ENCODE measurements around the gene PTPRJ. TPM values are rescaled to one million over a fixed set of nuclear protein-coding genes. Genes with fewer than 3 reads are reported as not detected.

Gene PTPRJ
- total and polyA plus RNA-seq, 2 donors (not counting 3 experiments of a cell fraction or from before 2014, with no cell fraction given) = 3.1 to 7.7 TPM

GRCh38 chr11:48108231-48109045 lies 128.1 kb downstream of the PTPRJ start:
- H3K4me2 ChIP-seq (ENCODE audit: insufficient read depth, low read length) = no peak overlapping the region
- DNase-seq (ENCODE audit: low read depth, low spot score) (no peak), FAIRE-seq (no peak)
- no peaks in the 10 kb centered on the region for H4K20me1 ChIP-seq (replicated peaks; ENCODE audit: control insufficient read depth, extremely low read depth, insufficient read depth, low read length)
- no TSS peak for BruUV-seq (replicated peaks)
- no peak overlapping the region for H3K9ac ChIP-seq (replicated peaks; ENCODE audit: extremely low read depth, insufficient read depth, low read length)
- H3K4me1 ChIP-seq (ENCODE audit: control insufficient read depth, extremely low read depth, insufficient read depth, low read length) = peaks cover 4% of the 10 kb centered on the region
- no peaks in the 10 kb centered on the region for H3K27me3 ChIP-seq (ENCODE audit: control insufficient read depth in 2 of 2, insufficient read depth in 2 of 2, low read length in 2 of 2)
- H2AFZ ChIP-seq (ENCODE audit: low read depth, low read length) = no peak overlapping the region
- no peaks in the 10 kb centered on the region for H3K79me2 ChIP-seq (ENCODE audit: control insufficient read depth, insufficient read depth, low read length)
- no peak overlapping the region for H3K27ac ChIP-seq (ENCODE audit: insufficient read depth, low read depth, low read length)
- H3K9me1 ChIP-seq (replicated peaks; ENCODE audit: control insufficient read depth, extremely low read depth, insufficient read depth, low read length) = no peaks in the 10 kb centered on the region
- H3K9me3 ChIP-seq (replicated peaks; ENCODE audit: control insufficient read depth, insufficient read depth, low read length) = no peaks in the 10 kb centered on the region
- intact Hi-C loops (cut with micrococcal nuclease) (loop anchor here (1.0 kb wide), 1 partner anchor 174 kb away; no protein-coding TSS in a partner anchor), dilution Hi-C loops (cut with MboI; ENCODE audit: extremely low pct_ligation_motif_present, low sequenced_read_pairs) (no loop called here)
- no peaks in the 10 kb centered on the region for H3K36me3 ChIP-seq (ENCODE audit: control insufficient read depth in 2 of 2, extremely low read depth in 1 of 2, insufficient read depth in 2 of 2, low read length in 2 of 2)
- CTCF ChIA-PET = interaction anchor here (0.6 to 9.1 kb wide), 48 partner anchors 9 to 266 kb away, joined by 3 to 326 read pairs (median 4); partner anchors contain the start of gene PTPRJ
- no peak for TF ChIP-seq MYC (IDR thresholded peaks at IDR 0.05; ENCODE audit: low read depth, low read length)
- TF ChIP-seq EZH2 (IDR thresholded peaks at IDR 0.05; ENCODE audit: borderline replicate concordance, low read depth, low read length, severe bottlenecking) = no peak
- no peak for TF ChIP-seq POLR2A (IDR thresholded peaks at IDR 0.05; ENCODE audit: low read depth, low read length)
- POLR2A ChIA-PET = no interaction called here
- no peak overlapping the region for H3K4me3 ChIP-seq (replicated peaks in 1 of 3; ENCODE audit: insufficient read depth in 1 of 3, low read depth in 1 of 3, low read length in 3 of 3)

DNA sequence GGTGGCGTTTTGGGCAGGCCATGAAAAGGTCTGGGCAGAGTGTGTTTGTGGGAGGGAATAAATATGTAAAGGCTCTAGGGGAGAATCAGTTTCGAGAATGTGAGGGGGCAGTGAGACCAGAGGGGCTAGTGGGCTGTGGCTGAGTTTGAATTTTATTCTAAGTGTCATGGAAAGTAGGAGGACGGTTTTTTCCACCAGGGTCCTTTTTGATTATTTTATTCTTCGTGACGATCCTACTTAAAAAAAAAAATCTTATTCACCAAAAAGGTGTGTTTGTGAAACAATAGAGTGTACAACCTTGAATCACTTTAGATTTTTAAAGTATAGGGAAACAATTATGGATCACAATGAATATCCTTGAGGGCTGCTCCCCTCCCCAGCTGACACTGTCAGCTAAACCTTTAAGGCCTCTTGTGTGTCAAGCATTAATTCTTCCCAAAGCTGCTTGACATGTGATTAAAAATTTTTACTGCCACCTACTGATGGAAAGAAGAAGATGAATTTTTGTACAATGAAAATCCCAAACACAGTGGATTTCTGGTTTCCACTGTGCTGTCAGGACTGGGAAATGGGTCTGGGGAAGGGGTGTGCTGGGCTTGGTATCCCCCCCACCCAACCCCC lies 128.8 kb downstream of the PTPRJ start:
- H3K9me1 ChIP-seq (replicated peaks; ENCODE audit: control insufficient read depth, extremely low read depth, insufficient read depth, low read length) = no peaks in the 10 kb centered on the region
- no peaks in the 10 kb centered on the region for H4K20me1 ChIP-seq (replicated peaks; ENCODE audit: control insufficient read depth, extremely low read depth, insufficient read depth, low read length)
- H3K4me3 ChIP-seq (replicated peaks in 1 of 3; ENCODE audit: insufficient read depth in 1 of 3, low read depth in 1 of 3, low read length in 3 of 3) = no peak overlapping the region
- CTCF ChIA-PET = interaction anchor here (0.6 to 9.1 kb wide), 44 partner anchors 8 to 267 kb away, joined by 3 to 326 read pairs (median 4); partner anchors contain the start of gene PTPRJ
- FAIRE-seq = peak; percentile 79
- H3K9me3 ChIP-seq (replicated peaks; ENCODE audit: control insufficient read depth, insufficient read depth, low read length) = no peaks in the 10 kb centered on the region
- no peaks in the 10 kb centered on the region for H3K36me3 ChIP-seq (ENCODE audit: control insufficient read depth in 2 of 2, extremely low read depth in 1 of 2, insufficient read depth in 2 of 2, low read length in 2 of 2)
- TF ChIP-seq, protein P1, sequence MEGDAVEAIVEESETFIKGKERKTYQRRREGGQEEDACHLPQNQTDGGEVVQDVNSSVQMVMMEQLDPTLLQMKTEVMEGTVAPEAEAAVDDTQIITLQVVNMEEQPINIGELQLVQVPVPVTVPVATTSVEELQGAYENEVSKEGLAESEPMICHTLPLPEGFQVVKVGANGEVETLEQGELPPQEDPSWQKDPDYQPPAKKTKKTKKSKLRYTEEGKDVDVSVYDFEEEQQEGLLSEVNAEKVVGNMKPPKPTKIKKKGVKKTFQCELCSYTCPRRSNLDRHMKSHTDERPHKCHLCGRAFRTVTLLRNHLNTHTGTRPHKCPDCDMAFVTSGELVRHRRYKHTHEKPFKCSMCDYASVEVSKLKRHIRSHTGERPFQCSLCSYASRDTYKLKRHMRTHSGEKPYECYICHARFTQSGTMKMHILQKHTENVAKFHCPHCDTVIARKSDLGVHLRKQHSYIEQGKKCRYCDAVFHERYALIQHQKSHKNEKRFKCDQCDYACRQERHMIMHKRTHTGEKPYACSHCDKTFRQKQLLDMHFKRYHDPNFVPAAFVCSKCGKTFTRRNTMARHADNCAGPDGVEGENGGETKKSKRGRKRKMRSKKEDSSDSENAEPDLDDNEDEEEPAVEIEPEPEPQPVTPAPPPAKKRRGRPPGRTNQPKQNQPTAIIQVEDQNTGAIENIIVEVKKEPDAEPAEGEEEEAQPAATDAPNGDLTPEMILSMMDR (IDR thresholded peaks at IDR 0.05; ENCODE audit: extremely low read depth in 1 of 2, insufficient read depth in 1 of 2, low read depth in 1 of 2, low read length in 2 of 2) = peak; percentile 6 to 14
- TF ChIP-seq EZH2 (IDR thresholded peaks at IDR 0.05; ENCODE audit: borderline replicate concordance, low read depth, low read length, severe bottlenecking) = no peak
- intact Hi-C loops (cut with micrococcal nuclease) (loop anchor here (1.0 kb wide), 1 partner anchor 175 kb away; no protein-coding TSS in a partner anchor), dilution Hi-C loops (cut with MboI; ENCODE audit: extremely low pct_ligation_motif_present, low sequenced_read_pairs) (no loop called here)
- BruUV-seq (replicated peaks) = no TSS peak
- POLR2A ChIA-PET = no interaction called here
- peak; percentile 63 for DNase-seq (ENCODE audit: low read depth, low spot score)
- no peaks in the 10 kb centered on the region for H3K79me2 ChIP-seq (ENCODE audit: control insufficient read depth, insufficient read depth, low read length)
- H2AFZ ChIP-seq (ENCODE audit: low read depth, low read length) = peak overlapping the region; percentile 46
- H3K27me3 ChIP-seq (ENCODE audit: control insufficient read depth in 2 of 2, insufficient read depth in 2 of 2, low read length in 2 of 2) = no peaks in the 10 kb centered on the region
- H3K27ac ChIP-seq (ENCODE audit: insufficient read depth, low read depth, low read length) = no peak overlapping the region
- H3K9ac ChIP-seq (replicated peaks; ENCODE audit: extremely low read depth, insufficient read depth, low read length) = no peak overlapping the region
- peak overlapping the region; percentile 70 for H3K4me2 ChIP-seq (ENCODE audit: insufficient read depth, low read length)
- peaks cover 4% of the 10 kb centered on the region for H3K4me1 ChIP-seq (ENCODE audit: control insufficient read depth, extremely low read depth, insufficient read depth, low read length)

Measured in endothelial cell of umbilical vein (primary cell).